IMR-90 (cell line): ENCODE data around the gene XPR1.
A peak's percentile ranks its signal among the peaks of the same experiment; 100 is the strongest.

Source experiments
- CEBPB ChIP-seq: IDR thresholded peaks from 2 replicates; pipeline ENCODE4 v1.6.1; 2012; ENCODE audit warnings: low read depth, low read length, improper control_type of control experiment
- CTCF ChIP-seq: conservative IDR thresholded peaks from 2 replicates; pipeline ENCODE4 v1.5.1; 2012; ENCODE audit warnings: mild to moderate bottlenecking, low read depth, low read length, improper control_type of control experiment
- ELK1 ChIP-seq: fragments of 150-350 bp; IDR thresholded peaks from 2 replicates; pipeline ENCODE4 v1.6.1; 2016; ENCODE audit warnings: low read depth, mild to moderate bottlenecking, low read length, moderate library complexity, borderline replicate concordance
- MAZ ChIP-seq: IDR thresholded peaks from 2 replicates; pipeline ENCODE4 v1.6.1; 2012; ENCODE audit warnings: low read depth, mild to moderate bottlenecking, low read length, improper control_type of control experiment, moderate library complexity, borderline replicate concordance
- MXI1 ChIP-seq: IDR thresholded peaks from 2 replicates; pipeline ENCODE4 v1.6.1; 2012; ENCODE audit warnings: low read depth, mild to moderate bottlenecking, low read length, moderate library complexity, borderline replicate concordance
- POLR2A ChIP-seq: IDR thresholded peaks from 2 replicates; pipeline ENCODE4 v1.6.1; 2012; ENCODE audit warnings: mild to moderate bottlenecking, low read depth, low read length
- RAD21 ChIP-seq: IDR thresholded peaks from 2 replicates; pipeline ENCODE4 v1.6.1; 2012; ENCODE audit warnings: low read length, improper control_type of control experiment
- RCOR1 ChIP-seq: IDR thresholded peaks from 2 replicates; pipeline ENCODE4 v1.6.1; 2012; ENCODE audit warnings: mild to moderate bottlenecking, low read length, improper control_type of control experiment; ENCODE audit not compliant: insufficient replicate concordance
- RFX5 ChIP-seq: IDR thresholded peaks from 2 replicates; pipeline ENCODE4 v1.8.0; 2012; ENCODE audit warnings: low read depth, mild to moderate bottlenecking, low read length, moderate library complexity
- SMC3 ChIP-seq: fragments of 150-350 bp; IDR thresholded peaks from 2 replicates; pipeline ENCODE4 v1.6.1; 2016; ENCODE audit warnings: low read depth, mild to moderate bottlenecking, antibody characterized with exemption, low read length, moderate library complexity
- USF2 ChIP-seq: fragments of 150-350 bp; IDR thresholded peaks from 2 replicates; pipeline ENCODE4 v1.6.1; 2017; ENCODE audit warnings: mild to moderate bottlenecking, antibody characterized with exemption, low read length, low read depth

GRCh38 chr1:180920702-180921101 is 288.9 kb downstream of the XPR1 start:
- peak; percentile 21; the same call in 1 of the 2 replicates for TF ChIP-seq CTCF
- TF ChIP-seq POLR2A = no peak
- TF ChIP-seq RFX5 = no peak
- no peak for TF ChIP-seq ELK1
- no peak for TF ChIP-seq MXI1
- no peak for TF ChIP-seq USF2
- TF ChIP-seq CEBPB = no peak
- no peak for TF ChIP-seq RAD21
- no peak for TF ChIP-seq RCOR1
- 0 out of 2 replicates have a peak, but pooled peaks have one; percentile 11 for TF ChIP-seq SMC3
- TF ChIP-seq MAZ = no peak
